Measurements from ENCODE around the gene SINHCAF. TPM values are rescaled to one million over a fixed set of nuclear protein-coding genes. Genes with fewer than 3 reads are reported as not detected.

SINHCAF gene
- total RNA-seq, 1 experiment from 2014 or later: 497 TPM

- no peak for DNase-seq
- Histone ChIP-seq H3K23ac (ENCODE audit: insufficient read length, low read depth, low read length) (no peak overlapping the region), H2BK5ac (ENCODE audit: insufficient read length, low read length) (peak overlapping the region; percentile 47), H3K9ac (ENCODE audit: extremely low read depth, insufficient read length, low read length) (peak overlapping the region; percentile 99), H3K27ac (ENCODE audit: insufficient read length, low read depth, low read length) (peak overlapping the region; percentile 76), H3K27me3 (ENCODE audit: insufficient read depth, low read length) (no peaks in the 10 kb centered on the region), H2BK20ac (ENCODE audit: low read depth, low read length, poor library complexity, severe bottlenecking) (no peak overlapping the region), H2AK5ac (ENCODE audit: insufficient read length, low read length) (no peak overlapping the region), H4K5ac (ENCODE audit: insufficient read length, low read depth, low read length) (peak overlapping the region; percentile 76), H3K9me3 (ENCODE audit: control insufficient read depth, low read depth, low read length) (no peaks in the 10 kb centered on the region), H3K4me2 (ENCODE audit: insufficient read depth, insufficient read length, low read length) (peak overlapping the region; percentile 98), H2BK120ac (ENCODE audit: low read depth, low read length, poor library complexity, severe bottlenecking) (peak overlapping the region; percentile 55), H2BK15ac (ENCODE audit: low read depth, low read length) (no peak overlapping the region), H3K56ac (ENCODE audit: insufficient read length, low read depth, low read length) (peak overlapping the region; percentile 98), H3K23me2 (ENCODE audit: insufficient read length, low read depth, low read length, poor library complexity, severe bottlenecking) (peaks cover 16% of the 10 kb centered on the region), H3K14ac (ENCODE audit: insufficient read depth, low read length) (peak overlapping the region; percentile 97), H3K79me2 (ENCODE audit: insufficient read depth, low read length) (peaks cover 56% of the 10 kb centered on the region), H2BK12ac (ENCODE audit: insufficient read length, low read depth, low read length) (no peak overlapping the region), H3K18ac (ENCODE audit: insufficient read length, low read depth, low read length) (peak overlapping the region; percentile 95), H4K20me1 (ENCODE audit: control insufficient read depth, insufficient read depth, insufficient read length) (no peaks in the 10 kb centered on the region), H4K8ac (replicated peaks; ENCODE audit: insufficient read length, low read depth, low read length) (peak overlapping the region; percentile 68), H3K4ac (ENCODE audit: low read depth, low read length) (peak overlapping the region; percentile 10; the same call in 1 of the 2 replicates), H3T11ph (ENCODE audit: low read length) (no peak overlapping the region), H3K4me1 (ENCODE audit: insufficient read depth, low read length) (no peaks in the 10 kb centered on the region), H3K79me1 (ENCODE audit: insufficient read depth, low read depth, low read length, poor library complexity, severe bottlenecking) (no peaks in the 10 kb centered on the region), H2AFZ (ENCODE audit: low read length) (no peak overlapping the region), H4K91ac (ENCODE audit: insufficient read length, low read depth, low read length) (peak overlapping the region; percentile 99)
- Mint-ChIP-seq H3K4me1 (peaks cover 43 to 45% of the 10 kb centered on the region in 2 experiments), H3K27me3 (ENCODE audit: low read depth) (peaks cover 3% of the 10 kb centered on the region; the same call in 1 of the 2 replicates), H3K27ac (peak overlapping the region; percentile 89 to 97 (median 94)), H3K9me3 (peaks cover 5 to 6% of the 10 kb centered on the region in 2 experiments; a peak in 4 of 5 replicates), H3K36me3 (ENCODE audit: insufficient read depth in 1 of 3, low read depth in 3 of 3) (peaks cover 15 to 20% (median 17%) of the 10 kb centered on the region in 3 experiments), H3K4me3 (peak overlapping the region; percentile 99)
- no peak for TF ChIP-seq CTCF (conservative IDR thresholded peaks at IDR 0.05)
- no CpG with 5 or more reads among the region's 69 CpGs for WGBS (ENCODE audit: extremely low coverage, insufficient read length, low lambda C conversion rate)
Observed at GRCh38 chr12:31324845-31325523, 966 bp downstream of the SINHCAF start.

Data from H9 (cell line).